ENCODE results near the gene NOP10. TPM values are rescaled to one million over a fixed set of nuclear protein-coding genes. Genes with fewer than 3 reads are reported as not detected.
"Not testable (repeated sequence)": the region's sequence is repeated elsewhere in the genome, so short reads cannot be mapped to it uniquely, and the experiment has no call there.

NOP10 gene
- total RNA-seq, 4 donors from 2014 or later = 41.1 to 166 (median 152) TPM

- in situ Hi-C loops (cut with MboI; ENCODE audit: low pct_ligation_motif_present in 1 of 4, low pct_unique_long_range_greater_than_20kb in 1 of 4, low sequenced_read_pairs in 3 of 4) = loop anchor here in 3 of 4 donors (25.0 kb wide), 3 partner anchors 116 to 266 kb away; partner anchors contain the start of genes EMC4 (in 1 of the 3), EMC7 (in 1 of the 3) and PGBD4 (in 1 of the 3)
- Histone ChIP-seq H3K27ac (no peak overlapping the region), H3K4me3 (no peak overlapping the region), H3K36me3 (peaks cover 0 to 17% (median 4%) of the 10 kb centered on the region in 4 donors), H3K27me3 (no peaks in the 10 kb centered on the region), H3K9me3 (no peaks in the 10 kb centered on the region), H3K4me1 (no peaks in the 10 kb centered on the region)
- intact Hi-C loops (cut with DNase I; ENCODE audit: low total_unique reads) = loop anchor here (5.0 kb wide), 1 partner anchor 1299 kb away; no protein-coding TSS in a partner anchor
- WGBS, 2 donors (ENCODE audit: low coverage in 1 of 2) = 67% methylated on average over 2 of the region's 2 CpGs; no CpG with 5 or more reads in 1 of the 2 donors
- no peak for DNase-seq
- TF ChIP-seq POLR2A (IDR thresholded peaks at IDR 0.05) (no peak), CTCF (IDR thresholded peaks at IDR 0.05) (no peak), POLR2AphosphoS5 (IDR thresholded peaks at IDR 0.05) (no peak), EP300 (IDR thresholded peaks at IDR 0.05; ENCODE audit: low read depth) (no peak)
Measured at GRCh38 chr15:34353627-34354026, 10.7 kb upstream of the NOP10 start.

- not testable (repeated sequence) for H3K27ac ChIP-seq, H3K9me3 ChIP-seq, H3K27me3 ChIP-seq, H3K4me3 ChIP-seq, DNase-seq, H3K4me1 ChIP-seq
- in situ Hi-C loops (cut with MboI; ENCODE audit: low pct_ligation_motif_present in 1 of 4, low pct_unique_long_range_greater_than_20kb in 1 of 4, low sequenced_read_pairs in 3 of 4) = loop anchor here in 3 of 4 donors (25.0 kb wide), 3 partner anchors 116 to 266 kb away; partner anchors contain the start of genes EMC4 (in 1 of the 3), EMC7 (in 1 of the 3) and PGBD4 (in 1 of the 3)
- intact Hi-C loops (cut with DNase I; ENCODE audit: low total_unique reads) = loop anchor here (5.0 kb wide), 1 partner anchor 1299 kb away; no protein-coding TSS in a partner anchor
- H3K36me3 ChIP-seq = peaks cover 0 to 14% (median 1%) of the 10 kb centered on the region in 4 donors
- 97% methylated on average over 12 of the region's 12 CpGs; no CpG with 5 or more reads in 1 of the 2 donors for WGBS, 2 donors (ENCODE audit: low coverage in 1 of 2)
Measured at GRCh38 chr15:34352996-34353395, 10.1 kb upstream of the NOP10 start.

- 81 to 100% methylated on average over 2 to 4 of the region's 4 CpGs for WGBS, 2 donors (ENCODE audit: low coverage in 1 of 2)
- Histone ChIP-seq H3K27me3 (no peaks in the 10 kb centered on the region), H3K9me3 (no peaks in the 10 kb centered on the region), H3K4me3 (no peak overlapping the region), H3K27ac (no peak overlapping the region), H3K36me3 (no peaks in the 10 kb centered on the region), H3K4me1 (no peaks in the 10 kb centered on the region)
- TF ChIP-seq CTCF (IDR thresholded peaks at IDR 0.05) (no peak), EP300 (IDR thresholded peaks at IDR 0.05; ENCODE audit: low read depth) (no peak), POLR2AphosphoS5 (IDR thresholded peaks at IDR 0.05) (no peak), POLR2A (IDR thresholded peaks at IDR 0.05) (no peak)
- in situ Hi-C loops (cut with MboI; ENCODE audit: low pct_ligation_motif_present in 1 of 4, low pct_unique_long_range_greater_than_20kb in 1 of 4, low sequenced_read_pairs in 3 of 4) = loop anchor here (10.0 to 25.0 kb wide), 4 partner anchors 105 to 262 kb away; partner anchors contain the start of genes EMC4 (in 1 of the 4), EMC7 (in 1 of the 4) and PGBD4 (in 1 of the 4)
- intact Hi-C loops (cut with DNase I; ENCODE audit: low total_unique reads) = loop anchor here (5.0 to 10.0 kb wide), 2 partner anchors 245 to 1303 kb away; partner anchors contain the start of genes EMC7 and PGBD4
- DNase-seq = no peak
Measured at GRCh38 chr15:34349769-34350168, 6.8 kb upstream of the NOP10 start.

GRCh38 chr15:34348735-34349300 lies 5.9 kb upstream of the NOP10 start:
- WGBS, 2 donors (ENCODE audit: low coverage in 1 of 2) = 26% methylated on average over 1 of the region's 1 CpG; no CpG with 5 or more reads in 1 of the 2 donors
- TF ChIP-seq POLR2AphosphoS5 (IDR thresholded peaks at IDR 0.05) = no peak
- no peak overlapping the region for H3K4me3 ChIP-seq
- in situ Hi-C loops (cut with MboI; ENCODE audit: low pct_ligation_motif_present in 1 of 4, low pct_unique_long_range_greater_than_20kb in 1 of 4, low sequenced_read_pairs in 3 of 4) (loop anchor here in 2 of 4 donors (10.0 to 25.0 kb wide), 2 partner anchors 104 to 262 kb away; no protein-coding TSS in a partner anchor), intact Hi-C loops (cut with DNase I; ENCODE audit: low total_unique reads) (loop anchor here (10.0 kb wide), 1 partner anchor 244 kb away; the partner anchor contains the start of genes EMC7 and PGBD4)
- no peaks in the 10 kb centered on the region for H3K36me3 ChIP-seq
- no peak for DNase-seq
- no peaks in the 10 kb centered on the region for H3K27me3 ChIP-seq
- no peaks in the 10 kb centered on the region for H3K9me3 ChIP-seq
- no peak overlapping the region for H3K27ac ChIP-seq
- H3K4me1 ChIP-seq = no peaks in the 10 kb centered on the region

DNA sequence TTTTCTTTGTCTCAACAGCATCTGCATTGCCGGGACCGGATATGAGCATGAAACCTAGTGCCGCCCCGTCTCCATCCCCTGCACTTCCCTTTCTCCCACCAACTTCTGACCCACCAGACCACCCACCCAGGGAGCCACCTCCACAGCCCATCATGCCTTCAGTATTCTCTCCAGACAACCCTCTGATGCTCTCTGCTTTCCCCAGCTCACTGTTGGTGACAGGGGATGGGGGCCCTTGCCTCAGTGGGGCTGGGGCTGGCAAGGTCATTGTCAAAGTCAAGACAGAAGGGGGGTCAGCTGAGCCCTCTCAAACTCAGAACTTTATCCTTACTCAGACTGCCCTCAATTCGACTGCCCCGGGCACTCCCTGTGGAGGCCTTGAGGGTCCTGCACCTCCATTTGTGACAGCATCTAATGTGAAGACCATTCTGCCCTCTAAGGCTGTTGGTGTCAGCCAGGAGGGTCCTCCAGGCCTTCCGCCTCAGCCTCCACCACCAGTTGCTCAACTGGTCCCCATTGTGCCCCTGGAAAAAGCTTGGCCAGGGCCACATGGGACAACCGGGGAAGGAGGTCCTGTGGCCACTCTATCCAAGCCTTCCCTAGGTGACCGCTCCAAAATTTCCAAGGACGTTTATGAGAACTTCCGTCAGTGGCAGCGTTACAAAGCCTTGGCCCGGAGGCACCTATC lies 5.2 kb upstream of the NOP10 start:
- Histone ChIP-seq H3K36me3 (no peaks in the 10 kb centered on the region), H3K4me1 (no peaks in the 10 kb centered on the region), H3K9me3 (no peaks in the 10 kb centered on the region), H3K27me3 (no peaks in the 10 kb centered on the region), H3K27ac (no peak overlapping the region), H3K4me3 (no peak overlapping the region)
- TF ChIP-seq POLR2AphosphoS5 (IDR thresholded peaks at IDR 0.05) (no peak), EP300 (IDR thresholded peaks at IDR 0.05; ENCODE audit: low read depth) (no peak), POLR2A (IDR thresholded peaks at IDR 0.05) (no peak), CTCF (IDR thresholded peaks at IDR 0.05) (no peak)
- no peak for DNase-seq
- intact Hi-C loops (cut with DNase I; ENCODE audit: low total_unique reads) (loop anchor here (10.0 kb wide), 1 partner anchor 243 kb away; the partner anchor contains the start of genes EMC7 and PGBD4), in situ Hi-C loops (cut with MboI; ENCODE audit: low pct_ligation_motif_present in 1 of 4, low pct_unique_long_range_greater_than_20kb in 1 of 4, low sequenced_read_pairs in 3 of 4) (loop anchor here in 2 of 4 donors (10.0 to 25.0 kb wide), 2 partner anchors 103 to 261 kb away; no protein-coding TSS in a partner anchor)
- WGBS, 2 donors (ENCODE audit: low coverage in 1 of 2) = 70 to 85% methylated on average over 4 to 12 of the region's 13 CpGs

- peaks cover 0 to 26% (median 8%) of the 10 kb centered on the region in 4 donors for H3K4me1 ChIP-seq
- not testable (repeated sequence) for H3K9me3 ChIP-seq, H3K36me3 ChIP-seq, DNase-seq, H3K27me3 ChIP-seq
- peak overlapping the region; percentile 75 to 98 (median 87) for H3K4me3 ChIP-seq
- peak overlapping the region; percentile 89 to 99 (median 94) for H3K27ac ChIP-seq
- intact Hi-C loops (cut with DNase I; ENCODE audit: low total_unique reads) (loop anchor here (10.0 kb wide), 1 partner anchor 237 kb away; the partner anchor contains the start of genes EMC7 and PGBD4), in situ Hi-C loops (cut with MboI; ENCODE audit: low pct_ligation_motif_present in 1 of 4, low pct_unique_long_range_greater_than_20kb in 1 of 4, low sequenced_read_pairs in 3 of 4) (loop anchor here in 2 of 4 donors (10.0 to 25.0 kb wide), 2 partner anchors 97 to 255 kb away; no protein-coding TSS in a partner anchor)
- 0 to 30% methylated on average over 3 to 26 of the region's 26 CpGs for WGBS, 2 donors (ENCODE audit: low coverage in 1 of 2)
Measured at GRCh38 chr15:34342213-34342736, 661 bp downstream of the NOP10 start.
